ENCODE results near the gene SERP2.

- TF ChIP-seq POLR2A (IDR thresholded peaks at IDR 0.05; ENCODE audit: low read depth), result no peak
- no peak for TF ChIP-seq EP300 (IDR thresholded peaks at IDR 0.05)
These were observed 18.0 kb upstream of the SERP2 start for GRCh38 chr13:44355621-44356020.

Data from esophagus muscularis mucosa (tissue), 2 donors.